Measurements from ENCODE around the gene SETD6.

SETD6 gene

DNA sequence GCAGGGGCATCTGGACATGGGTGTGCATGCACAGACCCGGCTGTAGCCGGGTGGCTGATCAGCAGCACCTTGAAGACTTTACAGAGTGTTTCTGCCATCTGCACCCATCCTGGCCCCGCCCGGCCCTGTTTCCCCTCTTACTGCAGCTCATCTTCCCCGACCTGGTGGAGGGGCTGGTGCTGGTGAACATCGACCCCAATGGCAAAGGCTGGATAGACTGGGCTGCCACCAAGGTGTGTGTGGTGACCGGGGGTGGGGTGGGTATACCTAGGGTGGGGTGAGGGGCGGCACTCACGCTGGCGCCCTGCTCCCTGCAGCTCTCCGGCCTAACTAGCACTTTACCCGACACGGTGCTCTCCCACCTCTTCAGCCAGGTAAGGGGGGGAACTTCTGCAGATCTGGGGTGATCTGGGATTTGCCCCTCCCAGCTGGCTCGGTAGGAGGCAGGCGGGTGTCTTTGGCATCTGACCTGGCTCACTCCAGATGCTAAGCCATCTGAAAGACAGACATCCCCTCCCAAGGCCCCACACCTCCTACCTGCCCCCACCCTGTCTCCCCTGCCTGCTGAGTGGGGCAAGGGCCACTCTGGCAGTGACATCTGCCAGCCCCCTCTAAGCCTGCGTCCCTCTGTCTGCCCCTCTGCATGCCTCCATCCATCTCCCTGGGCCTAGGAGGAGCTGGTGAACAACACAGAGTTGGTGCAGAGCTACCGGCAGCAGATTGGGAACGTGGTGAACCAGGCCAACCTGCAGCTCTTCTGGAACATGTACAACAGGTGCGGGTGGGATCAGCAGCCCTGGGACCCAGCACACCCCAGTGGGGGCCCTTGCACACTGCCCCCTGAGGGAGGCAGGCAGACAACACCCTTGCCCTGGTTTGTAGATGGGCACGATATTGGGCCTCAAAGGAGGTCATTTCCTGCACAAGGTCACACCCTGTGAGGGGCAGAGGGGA, 8.8 kb upstream of the SETD6 start:
- H3K4me3 ChIP-seq (ENCODE audit: low read depth, low read length): no peak overlapping the region
- no peak for DNase-seq (ENCODE audit: low read depth)

DNA sequence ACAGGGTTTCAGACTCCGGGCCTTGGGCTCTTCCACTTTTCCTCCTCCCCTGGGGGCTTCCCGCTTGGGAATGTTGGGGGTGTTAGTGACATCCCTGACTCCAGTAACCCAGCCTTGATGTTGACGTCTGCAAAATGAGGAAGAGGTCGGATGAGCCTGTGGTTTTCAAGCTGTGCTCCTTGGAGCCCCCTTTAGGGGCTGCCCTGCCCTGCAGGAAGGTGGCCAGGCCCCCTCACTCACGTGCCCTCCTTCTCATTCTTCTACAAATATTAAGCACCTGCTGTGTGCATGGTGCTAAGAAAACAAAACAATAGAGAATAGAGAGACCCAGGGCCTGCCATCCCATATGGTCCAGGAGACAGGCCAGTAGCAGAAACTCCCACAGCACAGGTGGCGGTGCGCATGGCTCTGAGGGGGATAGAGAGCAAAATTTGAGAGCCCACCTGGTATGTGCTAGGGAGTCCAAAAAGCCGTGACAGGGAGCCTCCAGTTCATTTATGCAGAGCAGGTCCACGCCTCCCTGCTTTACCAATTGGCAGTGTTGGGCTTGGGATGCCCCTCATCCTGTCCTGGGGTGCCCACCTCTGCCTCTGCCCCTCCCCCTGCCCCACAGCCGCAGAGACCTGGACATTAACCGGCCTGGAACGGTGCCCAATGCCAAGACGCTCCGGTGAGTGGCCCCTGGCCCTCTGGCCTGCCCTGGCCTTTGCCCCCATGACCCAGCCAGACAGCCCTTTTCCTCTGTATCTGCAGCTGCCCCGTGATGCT, 7.9 kb upstream of the SETD6 start:
- H3K4me3 ChIP-seq (ENCODE audit: low read depth, low read length): no peak overlapping the region
- DNase-seq (ENCODE audit: low read depth): no peak

DNA sequence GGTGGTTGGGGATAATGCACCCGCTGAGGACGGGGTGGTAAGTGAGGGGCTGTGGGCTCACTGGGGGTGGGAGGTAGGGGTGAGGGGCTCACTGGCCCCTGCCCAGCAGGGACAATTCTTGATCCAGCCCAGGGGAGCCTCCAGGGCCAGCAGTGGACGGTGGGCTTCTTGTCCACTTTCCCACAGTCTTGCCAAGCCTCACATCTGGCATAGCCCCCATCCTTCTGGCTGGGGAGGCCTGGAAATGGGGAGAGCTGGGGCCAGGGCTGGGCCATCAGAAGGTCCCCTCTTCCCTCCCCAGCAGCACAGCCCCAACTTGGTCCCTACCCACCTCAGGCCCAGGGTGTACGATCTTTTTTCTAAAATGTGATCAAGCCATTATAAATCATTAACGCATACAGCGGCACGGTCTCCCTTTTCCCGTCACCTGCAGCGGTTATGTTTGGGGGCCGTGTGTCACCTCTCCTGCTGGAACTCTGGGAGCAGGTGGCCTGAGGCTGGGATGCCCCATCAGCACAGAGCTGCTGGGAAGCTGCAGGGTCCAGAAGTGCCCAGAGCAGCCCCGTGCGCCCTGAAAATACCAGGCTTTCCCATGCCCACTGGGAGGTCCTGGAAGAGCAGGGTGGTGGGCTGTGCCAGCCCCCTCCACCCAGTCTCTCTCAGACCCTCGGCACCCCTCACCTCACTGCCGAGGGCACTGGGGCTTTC, 7.2 kb upstream of the SETD6 start:
- H3K4me3 ChIP-seq (ENCODE audit: low read depth, low read length): no peak overlapping the region
- no peak for DNase-seq (ENCODE audit: low read depth)

DNA sequence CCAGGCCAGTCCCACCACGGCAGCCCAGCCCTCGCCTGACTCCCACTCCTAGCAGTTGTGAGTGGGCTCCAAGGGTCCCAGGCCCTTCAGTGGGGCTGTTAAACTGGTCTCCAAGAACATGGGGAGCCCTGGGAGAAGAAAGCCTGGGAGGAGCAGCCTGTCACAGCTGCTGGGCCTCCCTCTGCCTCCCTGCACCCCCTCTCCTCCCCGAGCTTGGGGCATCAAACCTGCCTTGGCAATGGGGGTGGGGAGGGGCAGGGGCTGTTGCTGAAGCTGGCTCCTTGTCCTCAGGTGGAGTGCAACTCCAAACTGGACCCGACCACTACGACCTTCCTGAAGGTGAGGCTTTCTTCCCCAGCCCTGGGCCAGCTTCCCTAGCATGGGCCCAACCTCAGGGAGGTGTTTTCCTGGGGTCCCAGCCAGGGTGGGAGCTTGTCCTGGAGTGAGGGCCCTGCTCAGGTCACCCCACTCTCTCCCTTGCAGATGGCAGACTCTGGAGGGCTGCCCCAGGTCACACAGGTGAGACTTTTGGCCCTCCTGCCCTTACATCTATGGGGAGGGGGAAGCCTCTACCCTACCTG, 6.6 kb upstream of the SETD6 start:
- no peak for DNase-seq (ENCODE audit: low read depth)
- H3K4me3 ChIP-seq (ENCODE audit: low read depth, low read length): no peak overlapping the region

DNA sequence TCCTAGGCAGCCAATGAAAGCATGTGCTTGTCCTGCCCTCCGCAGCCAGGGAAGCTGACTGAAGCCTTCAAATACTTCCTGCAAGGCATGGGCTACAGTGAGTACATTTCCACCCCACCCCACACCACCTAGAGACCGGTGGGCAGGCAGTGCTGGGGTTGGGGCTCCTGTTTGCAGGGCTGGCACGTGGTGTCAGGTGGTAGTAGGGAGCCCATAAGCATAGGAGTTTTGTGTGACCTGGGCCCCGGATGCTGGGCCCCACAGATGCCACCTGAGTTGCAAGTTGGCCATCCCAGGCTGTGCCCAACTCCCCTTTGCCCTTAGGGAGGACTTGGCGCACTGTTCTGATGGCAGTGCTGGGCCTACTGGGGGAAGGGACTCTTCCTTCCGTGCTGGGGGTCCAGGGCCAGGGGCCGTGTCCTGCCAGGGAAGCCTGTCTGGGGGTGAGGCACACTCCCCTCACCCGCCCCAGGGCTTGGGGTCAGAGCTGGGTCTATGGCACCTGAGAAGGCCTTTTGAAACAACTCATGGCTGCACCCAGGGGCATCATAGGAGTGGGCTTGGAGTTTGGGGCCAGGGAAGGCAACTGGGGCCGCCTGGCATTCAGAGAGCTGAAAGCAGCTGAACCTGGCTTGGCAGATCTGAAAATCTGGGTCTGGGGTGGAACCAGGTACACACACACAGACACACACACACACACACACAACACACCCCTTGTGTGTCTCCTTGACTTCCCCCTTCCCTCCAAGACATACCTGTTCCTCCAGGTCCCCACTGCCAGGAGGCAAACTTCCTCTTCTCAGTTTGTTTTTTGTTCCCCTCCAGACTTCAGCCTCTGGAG, 5.8 kb upstream of the SETD6 start:
- no peak overlapping the region for H3K4me3 ChIP-seq (ENCODE audit: low read depth, low read length)
- DNase-seq (ENCODE audit: low read depth): no peak

DNA sequence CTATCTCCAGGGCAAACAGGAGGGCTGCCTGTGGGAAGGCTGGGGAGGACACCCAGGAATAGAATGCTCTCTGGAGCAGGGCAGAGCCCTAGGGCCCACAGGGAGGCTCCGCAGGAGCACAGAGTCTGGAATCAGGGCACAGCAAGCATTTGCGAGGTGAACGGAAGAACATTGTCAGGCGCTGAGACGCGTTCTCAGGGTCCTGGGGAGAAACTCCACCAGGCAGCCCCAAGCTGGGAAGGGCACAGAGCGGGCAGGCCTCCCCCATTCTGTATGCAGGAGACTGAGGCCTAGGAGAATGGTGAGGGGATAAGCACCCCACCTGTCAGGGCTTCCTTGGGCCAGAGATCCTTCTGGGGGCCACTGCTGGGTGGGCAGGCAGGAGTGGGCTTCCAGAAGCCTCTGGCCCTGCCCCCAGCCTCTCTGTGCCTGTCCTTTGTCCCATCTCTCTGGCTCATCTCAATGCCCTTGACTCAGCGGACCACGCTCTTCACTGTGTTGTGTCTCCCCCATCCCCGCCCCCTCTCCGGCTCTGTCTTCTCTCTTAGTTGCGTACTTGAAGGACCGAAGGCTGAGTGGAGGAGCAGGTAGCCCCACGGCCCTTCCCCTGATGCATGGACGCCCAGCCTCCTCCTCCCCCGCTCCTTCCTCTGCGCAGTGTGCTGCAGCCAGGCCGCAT, 5.1 kb upstream of the SETD6 start:
- no peak for DNase-seq (ENCODE audit: low read depth)
- no peak overlapping the region for H3K4me3 ChIP-seq (ENCODE audit: low read depth, low read length)

DNA sequence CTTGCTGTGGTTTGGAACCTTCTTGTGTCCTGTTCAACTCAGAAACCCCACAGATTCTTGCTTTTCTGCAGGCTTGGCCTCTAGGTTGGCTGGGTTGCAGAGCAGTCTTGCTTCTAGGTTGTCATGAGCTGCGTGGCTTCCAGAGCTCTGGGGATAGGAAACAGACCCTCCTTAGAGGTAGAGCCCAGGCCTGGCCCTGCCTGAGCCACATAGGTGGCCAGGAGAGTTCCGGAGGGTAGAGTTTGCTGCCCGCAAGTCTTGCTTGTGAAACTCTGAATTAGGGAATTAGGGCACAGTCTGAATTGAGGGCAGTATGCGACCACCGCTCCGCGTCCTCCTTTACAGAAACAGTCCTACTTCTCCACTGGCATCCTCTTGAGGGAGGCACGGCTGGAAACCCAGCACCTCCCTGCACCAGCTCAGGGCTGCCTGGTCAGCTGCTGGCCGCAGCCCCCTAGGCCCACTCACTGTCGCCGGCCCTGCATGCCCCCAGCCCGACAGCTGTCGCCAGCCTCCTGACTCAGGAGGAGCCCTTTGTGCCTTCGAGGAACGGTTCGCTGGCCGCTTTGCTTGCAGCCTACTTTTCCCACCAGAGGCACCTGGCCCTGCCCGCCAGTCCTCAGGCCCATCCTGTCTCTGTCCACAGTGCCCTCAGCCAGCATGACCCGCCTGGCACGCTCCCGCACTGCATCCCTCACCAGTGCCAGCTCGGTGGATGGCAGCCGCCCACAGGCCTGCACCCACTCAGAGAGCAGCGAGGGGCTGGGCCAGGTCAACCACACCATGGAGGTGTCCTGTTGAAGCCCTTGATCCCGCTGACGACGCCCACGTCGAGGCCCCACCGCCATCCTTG, 4.3 kb upstream of the SETD6 start:
- H3K4me3 ChIP-seq (ENCODE audit: low read depth, low read length): no peak overlapping the region
- DNase-seq (ENCODE audit: low read depth): no peak

DNA sequence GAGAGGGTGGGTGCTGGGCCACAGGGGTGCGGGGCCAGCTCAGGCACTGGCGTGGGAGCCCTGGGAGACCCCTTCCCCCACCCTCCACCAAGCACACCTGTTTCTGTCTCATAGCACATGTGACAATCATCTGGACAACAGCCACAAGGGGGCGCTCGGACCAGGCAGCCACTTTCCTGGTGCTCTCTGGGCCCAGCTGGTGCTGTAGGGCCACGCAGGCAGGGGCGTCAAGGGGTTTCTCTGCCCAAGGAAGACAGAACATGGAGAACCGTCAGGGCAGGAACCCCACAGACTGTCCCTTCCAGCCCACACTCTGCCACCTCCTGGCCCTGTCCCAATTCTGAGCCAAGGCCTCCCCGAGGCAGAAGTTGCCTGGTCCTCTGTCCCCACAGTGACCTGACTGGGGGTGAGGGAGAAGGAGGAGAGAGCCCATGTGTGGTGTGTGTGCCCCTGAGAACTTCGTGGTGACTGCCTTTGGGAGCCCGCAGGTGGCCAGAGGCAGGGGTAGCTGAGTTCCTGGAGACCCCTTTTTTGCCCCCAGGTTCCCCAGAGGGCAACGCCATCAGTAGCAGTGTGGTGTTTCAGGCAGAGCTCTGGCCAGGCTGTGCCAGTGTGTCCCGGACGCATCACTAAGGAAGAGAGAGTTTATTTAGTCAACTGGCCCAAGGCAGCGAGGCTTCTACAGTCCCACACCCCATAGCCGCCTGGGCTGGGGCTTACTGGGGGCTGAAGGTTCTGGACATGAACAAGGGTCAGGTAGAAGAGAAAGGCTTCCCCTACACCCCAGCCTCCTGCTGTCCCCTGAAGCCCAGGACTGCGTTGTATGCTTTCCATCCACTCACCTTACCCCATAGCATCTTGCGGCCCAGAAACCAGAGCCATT, 3.1 kb upstream of the SETD6 start:
- no peak for DNase-seq (ENCODE audit: low read depth)
- H3K4me3 ChIP-seq (ENCODE audit: low read depth, low read length): no peak overlapping the region

DNA sequence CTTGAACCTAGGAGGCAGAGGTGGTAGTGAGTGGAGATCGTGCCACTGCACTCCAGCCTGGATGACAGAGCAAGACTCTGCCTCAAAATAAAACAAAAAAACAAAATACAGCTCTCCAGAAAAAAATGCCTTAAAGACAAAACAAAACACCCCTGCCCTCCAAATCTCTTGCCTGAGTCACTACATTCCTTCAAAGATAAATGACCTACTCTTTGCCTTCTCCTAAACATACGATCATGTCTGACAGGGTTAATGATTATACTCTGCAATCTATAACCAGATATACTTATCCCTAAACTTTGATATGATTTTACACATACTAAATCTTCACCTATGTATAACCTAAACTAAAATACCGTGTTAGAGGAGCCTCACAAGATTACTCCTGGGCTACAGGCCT, 1.4 kb upstream of the SETD6 start:
- DNase-seq (ENCODE audit: low read depth): no peak
- H3K4me3 ChIP-seq (ENCODE audit: low read depth, low read length): no peak overlapping the region

DNA sequence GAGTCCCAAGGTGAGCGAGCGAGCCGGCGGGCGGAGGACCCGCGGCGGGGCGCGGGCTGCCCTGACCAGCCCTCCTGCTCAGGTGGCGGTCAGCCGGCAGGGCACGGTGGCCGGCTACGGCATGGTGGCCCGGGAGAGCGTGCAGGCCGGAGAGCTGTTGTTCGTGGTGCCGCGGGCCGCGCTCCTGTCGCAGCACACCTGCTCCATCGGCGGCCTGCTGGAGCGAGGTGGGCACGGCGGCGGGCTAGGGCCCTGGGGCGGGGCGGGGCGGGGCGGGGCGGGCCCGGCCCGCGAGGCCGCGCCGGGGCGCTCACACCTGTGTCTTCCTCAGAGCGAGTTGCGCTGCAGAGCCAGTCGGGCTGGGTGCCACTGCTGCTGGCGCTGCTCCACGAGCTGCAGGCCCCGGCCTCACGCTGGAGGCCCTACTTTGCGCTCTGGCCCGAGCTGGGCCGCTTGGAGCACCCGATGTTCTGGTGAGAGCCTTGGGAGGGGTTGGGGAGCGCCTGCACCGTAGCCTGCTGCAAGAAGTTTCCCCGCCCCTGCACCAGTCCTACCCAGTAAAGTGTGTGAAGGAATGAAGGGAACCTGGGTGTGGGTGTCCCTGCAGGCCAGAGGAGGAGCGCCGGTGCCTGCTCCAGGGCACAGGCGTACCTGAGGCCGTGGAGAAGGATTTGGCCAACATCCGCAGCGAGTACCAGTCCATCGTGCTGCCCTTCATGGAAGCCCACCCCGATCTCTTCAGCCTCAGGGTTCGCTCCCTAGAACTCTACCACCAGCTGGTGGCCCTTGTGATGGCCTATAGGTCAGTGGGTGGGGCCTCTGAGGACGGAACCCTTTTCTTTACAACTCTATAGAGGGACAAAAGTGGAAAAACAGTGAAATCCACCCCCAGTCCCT, 802 bp downstream of the SETD6 start:
- DNase-seq (ENCODE audit: low read depth): no peak
- H3K4me3 ChIP-seq (ENCODE audit: low read depth, low read length): peak overlapping the region; percentile 89

DNA sequence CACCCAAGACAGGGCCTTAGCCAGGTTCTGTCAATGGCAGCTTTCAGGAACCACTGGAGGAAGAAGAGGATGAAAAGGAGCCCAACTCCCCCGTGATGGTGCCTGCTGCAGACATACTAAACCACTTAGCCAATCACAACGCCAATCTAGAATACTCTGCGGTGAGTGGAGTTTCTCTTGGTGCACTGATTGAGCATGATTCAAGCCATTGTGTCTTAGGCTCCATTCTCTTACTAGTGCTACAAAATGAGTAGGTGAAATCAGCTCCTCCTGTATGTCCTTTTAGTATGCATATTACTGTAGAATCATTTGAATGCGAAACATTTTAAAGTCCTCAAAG, 1.4 kb downstream of the SETD6 start:
- H3K4me3 ChIP-seq (ENCODE audit: low read depth, low read length): no peak overlapping the region
- DNase-seq (ENCODE audit: low read depth): no peak

DNA sequence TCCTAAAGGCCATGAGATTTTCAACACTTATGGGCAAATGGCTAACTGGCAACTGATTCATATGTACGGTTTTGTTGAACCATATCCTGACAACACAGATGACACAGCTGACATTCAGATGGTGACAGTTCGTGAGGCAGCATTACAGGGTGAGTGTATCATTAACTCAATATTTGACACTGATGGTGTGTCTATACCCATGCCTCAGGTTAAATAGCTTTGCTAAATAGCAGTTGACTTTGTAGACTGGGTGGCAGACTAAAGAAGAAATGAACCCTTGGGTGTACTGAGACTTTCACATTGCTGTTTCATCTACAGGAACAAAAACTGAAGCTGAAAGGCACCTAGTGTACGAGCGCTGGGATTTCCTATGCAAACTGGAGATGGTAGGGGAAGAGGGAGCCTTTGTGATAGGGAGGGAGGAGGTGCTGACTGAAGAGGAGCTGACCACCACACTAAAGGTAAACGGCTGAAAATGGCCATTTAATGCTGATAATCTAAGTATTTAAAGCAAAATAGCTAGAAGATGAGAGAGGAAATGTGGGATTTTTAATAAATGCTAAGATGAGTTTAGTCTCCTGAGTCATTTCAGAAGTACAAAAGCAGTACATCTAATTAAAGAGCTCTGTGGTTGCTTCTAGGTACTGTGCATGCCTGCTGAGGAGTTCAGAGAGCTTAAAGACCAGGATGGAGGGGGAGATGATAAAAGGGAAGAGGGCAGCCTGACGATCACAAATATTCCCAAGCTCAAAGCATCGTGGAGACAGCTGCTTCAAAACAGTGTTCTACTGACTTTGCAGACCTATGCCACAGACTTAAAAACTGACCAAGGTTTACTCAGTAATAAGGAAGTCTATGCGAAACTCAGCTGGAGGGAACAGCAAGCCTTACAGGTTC, 3.0 kb downstream of the SETD6 start:
- no peak overlapping the region for H3K4me3 ChIP-seq (ENCODE audit: low read depth, low read length)
- no peak for DNase-seq (ENCODE audit: low read depth)

DNA sequence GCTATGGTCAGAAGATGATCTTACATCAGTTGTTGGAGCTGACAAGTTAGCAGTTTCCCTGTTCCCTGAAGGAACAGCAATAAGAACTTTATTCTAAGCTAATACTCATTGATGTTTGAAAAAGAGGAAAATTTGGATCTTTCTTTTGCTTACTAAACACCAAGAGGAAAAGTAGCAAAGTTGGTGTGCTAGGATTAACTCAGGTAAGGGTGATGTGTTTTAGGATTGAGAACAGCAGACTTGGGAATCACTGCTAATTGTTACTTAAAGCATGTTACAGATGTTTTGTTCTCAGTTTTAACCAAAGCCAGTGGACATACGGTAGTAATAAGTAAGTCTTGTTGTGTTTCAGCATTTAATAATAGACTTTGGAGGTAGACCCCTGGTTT, 3.7 kb downstream of the SETD6 start:
- H3K4me3 ChIP-seq (ENCODE audit: low read depth, low read length): no peak overlapping the region

DNA sequence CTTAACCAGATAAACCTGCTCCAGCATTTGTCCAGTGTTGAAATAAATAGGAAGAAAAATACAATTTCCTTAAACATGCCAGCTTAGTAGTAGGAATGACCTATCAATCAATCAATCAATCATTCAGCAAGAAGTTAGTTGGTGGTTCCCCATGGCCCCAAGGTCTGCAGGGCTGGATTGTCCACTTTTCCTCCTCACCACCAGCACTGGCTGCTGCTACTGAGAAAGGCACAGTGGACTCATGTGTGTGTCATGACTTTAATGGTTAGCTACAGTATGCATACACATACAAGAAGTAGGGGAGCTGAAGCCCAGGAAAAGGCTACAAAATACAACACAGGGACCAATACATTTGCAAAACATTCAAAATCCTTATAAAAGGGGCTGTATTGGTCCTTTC, 4.4 kb downstream of the SETD6 start:
- no peak for DNase-seq (ENCODE audit: low read depth)
- no peak overlapping the region for H3K4me3 ChIP-seq (ENCODE audit: low read depth, low read length)

More for the DNA sequence above, 3.7 kb downstream of the SETD6 start:
- no peak for DNase-seq (ENCODE audit: low read depth)

DNA sequence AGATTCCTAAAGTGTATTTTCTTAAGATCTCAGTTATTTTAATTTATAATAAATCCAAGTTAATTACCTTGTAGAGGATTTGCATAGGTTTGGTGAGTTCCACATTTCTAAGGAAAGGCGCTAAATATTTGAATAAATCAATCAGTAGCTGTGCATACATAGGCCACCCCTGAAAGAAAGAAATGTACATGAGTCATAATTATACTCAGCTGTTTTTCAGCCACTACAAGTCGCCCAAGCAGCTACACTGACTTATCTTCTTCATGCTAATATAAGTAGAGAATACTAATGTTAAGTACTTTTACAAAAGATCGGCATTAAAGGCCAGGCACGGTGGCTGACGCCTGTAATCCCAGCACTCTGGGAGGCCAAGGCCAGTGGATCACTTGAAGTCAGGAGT, 14.9 kb downstream of the SETD6 start:
- no peak for DNase-seq (ENCODE audit: low read depth)
- no peak overlapping the region for H3K4me3 ChIP-seq (ENCODE audit: low read depth, low read length)
